ENCODE measurements around the gene DKK3. TPM values are rescaled to one million over a fixed set of nuclear protein-coding genes. Genes with fewer than 3 reads are reported as not detected.

The DKK3 gene
- total RNA-seq, 3 donors from 2014 or later (not counting 1 experiment from before 2014, with no cell fraction given), result 0.16 to 0.70 TPM; not detected in 1

- H3K4me3 ChIP-seq (ENCODE audit: low read length), result no peak overlapping the region
- 100% methylated on average over 1 of the region's 2 CpGs for WGBS (ENCODE audit: insufficient coverage)
- no peak overlapping the region for H3K27ac Mint-ChIP-seq
- H3K4me3 Mint-ChIP-seq, result no peak overlapping the region
- TF ChIP-seq CTCF (IDR thresholded peaks at IDR 0.05), result no peak
- ATAC-seq (no peak), DNase-seq (no peak)
- no peaks in the 10 kb centered on the region for H3K4me1 ChIP-seq (ENCODE audit: control insufficient read depth, insufficient read depth, low read length)
- peaks cover 41% of the 10 kb centered on the region for H3K36me3 Mint-ChIP-seq
- H3K4me1 Mint-ChIP-seq, result peaks cover 0 to 8% of the 10 kb centered on the region in 2 donors
- no peaks in the 10 kb centered on the region for H3K27me3 ChIP-seq (ENCODE audit: control insufficient read depth, insufficient read depth, low read length)
- no peak overlapping the region for H3K27ac ChIP-seq (ENCODE audit: low read length)
- no peaks in the 10 kb centered on the region for H3K27me3 Mint-ChIP-seq (ENCODE audit: low read depth in 2 of 2)
- H3K36me3 ChIP-seq (ENCODE audit: control insufficient read depth, insufficient read depth, low read length), result peaks cover 89% of the 10 kb centered on the region
- intact Hi-C loops (cut with micrococcal nuclease), result no loop called here
- H3K9me3 ChIP-seq (ENCODE audit: control insufficient read depth, insufficient read depth, low read length), result no peaks in the 10 kb centered on the region
- H3K9me3 Mint-ChIP-seq, result no peaks in the 10 kb centered on the region
Measured at GRCh38 chr11:11935536-11935935, 72.9 kb downstream of the DKK3 start.

- Histone ChIP-seq H3K9me3 (ENCODE audit: control insufficient read depth, insufficient read depth, low read length) (no peaks in the 10 kb centered on the region), H3K36me3 (ENCODE audit: control insufficient read depth, insufficient read depth, low read length) (peaks cover 61% of the 10 kb centered on the region), H3K4me3 (ENCODE audit: low read length) (no peak overlapping the region), H3K4me1 (ENCODE audit: control insufficient read depth, insufficient read depth, low read length) (no peaks in the 10 kb centered on the region), H3K27me3 (ENCODE audit: control insufficient read depth, insufficient read depth, low read length) (no peaks in the 10 kb centered on the region), H3K27ac (ENCODE audit: low read length) (no peak overlapping the region)
- peak; percentile 64 for TF ChIP-seq CTCF (IDR thresholded peaks at IDR 0.05)
- DNase-seq, result peak in 1 of 2 donors; percentile 64
- no peak overlapping the region for H3K27ac Mint-ChIP-seq
- intact Hi-C loops (cut with micrococcal nuclease), result loop anchor here (5.0 kb wide), 1 partner anchor 111 kb away; no protein-coding TSS in a partner anchor
- ATAC-seq, result peak; percentile 53 to 58 (median 55)
- H3K4me1 Mint-ChIP-seq, result peaks cover 8 to 16% of the 10 kb centered on the region in 2 donors
- H3K4me3 Mint-ChIP-seq, result no peak overlapping the region
- peaks cover 16% of the 10 kb centered on the region for H3K36me3 Mint-ChIP-seq
- no peaks in the 10 kb centered on the region for H3K27me3 Mint-ChIP-seq (ENCODE audit: low read depth in 2 of 2)
- H3K9me3 Mint-ChIP-seq, result no peaks in the 10 kb centered on the region
- 90% methylated on average over 2 of the region's 5 CpGs for WGBS (ENCODE audit: insufficient coverage)
Measured at GRCh38 chr11:11931461-11932055, 76.9 kb downstream of the DKK3 start.

GRCh38 chr11:11929920-11930319 lies 78.5 kb downstream of the DKK3 start:
- Mint-ChIP-seq H3K27ac (no peak overlapping the region), H3K4me1 (peaks cover 17 to 25% of the 10 kb centered on the region in 2 donors), H3K27me3 (ENCODE audit: low read depth in 2 of 2) (no peaks in the 10 kb centered on the region), H3K36me3 (peaks cover 17% of the 10 kb centered on the region), H3K4me3 (no peak overlapping the region), H3K9me3 (no peaks in the 10 kb centered on the region)
- DNase-seq, result no peak
- Histone ChIP-seq H3K36me3 (ENCODE audit: control insufficient read depth, insufficient read depth, low read length) (peaks cover 49% of the 10 kb centered on the region), H3K27me3 (ENCODE audit: control insufficient read depth, insufficient read depth, low read length) (no peaks in the 10 kb centered on the region), H3K27ac (ENCODE audit: low read length) (no peak overlapping the region), H3K4me1 (ENCODE audit: control insufficient read depth, insufficient read depth, low read length) (no peaks in the 10 kb centered on the region), H3K4me3 (ENCODE audit: low read length) (no peak overlapping the region), H3K9me3 (ENCODE audit: control insufficient read depth, insufficient read depth, low read length) (no peaks in the 10 kb centered on the region)
- no peak for TF ChIP-seq CTCF (IDR thresholded peaks at IDR 0.05)
- no CpG with 5 or more reads among the region's 2 CpGs for WGBS (ENCODE audit: insufficient coverage)
- ATAC-seq, result no peak
- intact Hi-C loops (cut with micrococcal nuclease), result loop anchor here (5.0 kb wide), 1 partner anchor 112 kb away; no protein-coding TSS in a partner anchor

- Histone ChIP-seq H3K27ac (ENCODE audit: low read length) (no peak overlapping the region), H3K4me3 (ENCODE audit: low read length) (no peak overlapping the region), H3K27me3 (ENCODE audit: control insufficient read depth, insufficient read depth, low read length) (no peaks in the 10 kb centered on the region), H3K9me3 (ENCODE audit: control insufficient read depth, insufficient read depth, low read length) (no peaks in the 10 kb centered on the region), H3K4me1 (ENCODE audit: control insufficient read depth, insufficient read depth, low read length) (no peaks in the 10 kb centered on the region), H3K36me3 (ENCODE audit: control insufficient read depth, insufficient read depth, low read length) (peaks cover 36% of the 10 kb centered on the region)
- no peak overlapping the region for H3K4me3 Mint-ChIP-seq
- H3K9me3 Mint-ChIP-seq, result no peaks in the 10 kb centered on the region
- peaks cover 11% of the 10 kb centered on the region for H3K36me3 Mint-ChIP-seq
- ATAC-seq (no peak), DNase-seq (no peak)
- H3K4me1 Mint-ChIP-seq, result peaks cover 23 to 29% of the 10 kb centered on the region in 2 donors
- no peak for TF ChIP-seq CTCF (IDR thresholded peaks at IDR 0.05)
- H3K27ac Mint-ChIP-seq, result peak overlapping the region; percentile 40 to 49
- no peaks in the 10 kb centered on the region for H3K27me3 Mint-ChIP-seq (ENCODE audit: low read depth in 2 of 2)
- intact Hi-C loops (cut with micrococcal nuclease), result no loop called here
Measured at GRCh38 chr11:11923828-11924227, 84.6 kb downstream of the DKK3 start.
